Loucy (cell line): ENCODE measurements around the gene SHC4.

Experiments used
- H2AFZ ChIP-seq: fragments of 200-600 bp; sonication (generic); 2 replicates; pipeline ENCODE4 v1.6.0; 2016; ENCODE audit warnings: antibody characterized with exemption, mild to moderate bottlenecking, low read length, moderate library complexity
- H3F3A ChIP-seq: fragments of 200-600 bp; 2 replicates; pipeline ENCODE4 v1.6.0; 2016; ENCODE audit warnings: antibody characterized with exemption, low read depth, mild to moderate bottlenecking
- H3K27me3 ChIP-seq: fragments of 200-600 bp; sonication (generic); 2 replicates; pipeline ENCODE4 v1.6.1; 2014; ENCODE audit warnings: low read length, mild to moderate bottlenecking; ENCODE audit not compliant: insufficient read depth, poor library complexity, severe bottlenecking
- H3K36me3 ChIP-seq: fragments of 200-600 bp; sonication (generic); 2 replicates; pipeline ENCODE4 v1.6.1; 2016; ENCODE audit warnings: low read length; ENCODE audit not compliant: insufficient read depth
- H3K4me1 ChIP-seq: fragments of 200-600 bp; sonication (generic); 2 replicates; pipeline ENCODE4 v1.5.1; 2014; ENCODE audit warnings: low read length, mild to moderate bottlenecking; ENCODE audit not compliant: insufficient read depth, poor library complexity, severe bottlenecking
- H3K4me2 ChIP-seq: fragments of 200-600 bp; sonication (generic); 2 replicates; pipeline ENCODE4 v1.6.0; 2014; ENCODE audit warnings: antibody characterized with exemption, low read length, low read depth, mild to moderate bottlenecking; ENCODE audit not compliant: poor library complexity, severe bottlenecking
- H3K4me3 ChIP-seq: fragments of 200-600 bp; sonication (generic); 2 replicates; pipeline ENCODE4 v1.5.1; 2014; ENCODE audit warnings: low read length, mild to moderate bottlenecking, mixed read lengths; ENCODE audit not compliant: poor library complexity, severe bottlenecking
- H3K79me2 ChIP-seq: fragments of 200-600 bp; sonication (generic); 2 replicates; pipeline ENCODE4 v1.6.1; 2014; ENCODE audit warnings: low read length; ENCODE audit not compliant: insufficient read depth
- H3K9ac ChIP-seq: fragments of 200-600 bp; sonication (generic); 2 replicates; pipeline ENCODE4 v1.6.0; 2014; ENCODE audit warnings: mild to moderate bottlenecking, low read depth, low read length, moderate library complexity; ENCODE audit not compliant: poor library complexity, severe bottlenecking
- H3K9me2 ChIP-seq: fragments of 200-600 bp; sonication (generic); replicated peaks from 2 replicates; pipeline ENCODE4 v1.6.1; 2016; ENCODE audit warnings: low read depth, low read length, mixed read lengths
- H3K9me3 ChIP-seq: fragments of 200-600 bp; sonication (generic); 2 replicates; pipeline ENCODE4 v1.6.1; 2014; ENCODE audit warnings: mild to moderate bottlenecking, antibody characterized with exemption, low read length, low read depth; ENCODE audit not compliant: insufficient read depth
- H4K20me1 ChIP-seq: fragments of 200-600 bp; sonication (generic); 2 replicates; pipeline ENCODE4 v1.6.0; 2014; ENCODE audit warnings: antibody characterized with exemption, low read length, mild to moderate bottlenecking; ENCODE audit not compliant: insufficient read depth, poor library complexity, severe bottlenecking
- EZH2phosphoT487 ChIP-seq: fragments of 200-600 bp; IDR thresholded peaks from 2 replicates; pipeline ENCODE4 v1.6.1; 2018; ENCODE audit warnings: antibody characterized with exemption, mild to moderate bottlenecking, moderate library complexity, borderline replicate concordance
- TF ChIP-seq, protein P1 (sequence below): fragments of 200-600 bp; sonication (generic); conservative IDR thresholded peaks from 2 replicates; pipeline ENCODE4 v1.5.1; 2014; ENCODE audit warnings: mild to moderate bottlenecking, antibody characterized with exemption, low read length

SHC4 gene

DNA sequence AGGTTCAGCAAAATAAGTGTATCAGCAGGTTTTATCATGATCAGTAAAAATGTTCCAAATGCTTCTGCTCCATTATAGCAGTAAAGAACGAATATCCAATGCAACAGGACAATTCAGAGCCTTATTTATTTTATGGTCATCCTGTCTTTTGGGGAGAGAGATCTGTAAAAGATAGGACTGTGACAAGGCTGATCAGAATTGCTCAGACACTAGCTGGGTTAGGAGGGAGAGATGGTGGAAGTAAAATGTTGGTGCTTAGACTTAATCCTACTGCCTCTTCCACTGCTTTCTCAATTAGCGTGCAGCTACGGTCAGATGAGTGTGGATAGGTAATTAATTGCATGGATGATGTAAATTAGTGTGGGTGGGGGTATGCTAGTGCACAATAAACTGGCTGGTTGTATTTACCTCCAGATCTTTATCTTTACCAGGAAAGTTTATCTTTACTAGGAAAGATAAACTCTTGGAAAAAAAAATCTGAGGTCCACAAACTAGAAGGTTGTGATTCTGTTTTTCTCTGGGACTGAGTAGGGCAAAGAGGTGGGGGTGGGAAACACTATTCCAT, 83.6 kb downstream of the SHC4 start:
- Histone ChIP-seq H3K27me3 (no peaks in the 10 kb centered on the region), H4K20me1 (peaks cover 32% of the 10 kb centered on the region), H3K4me2 (peak overlapping the region; percentile 96), H3K4me1 (peaks cover 32% of the 10 kb centered on the region), H3K9me3 (no peaks in the 10 kb centered on the region), H2AFZ (no peak overlapping the region), H3K36me3 (no peaks in the 10 kb centered on the region), H3K9me2 (no peaks in the 10 kb centered on the region), H3K79me2 (peaks cover 31% of the 10 kb centered on the region), H3F3A (no peaks in the 10 kb centered on the region), H3K4me3 (peak overlapping the region; percentile 97), H3K9ac (peak overlapping the region; percentile 95)
- TF ChIP-seq, protein P1, sequence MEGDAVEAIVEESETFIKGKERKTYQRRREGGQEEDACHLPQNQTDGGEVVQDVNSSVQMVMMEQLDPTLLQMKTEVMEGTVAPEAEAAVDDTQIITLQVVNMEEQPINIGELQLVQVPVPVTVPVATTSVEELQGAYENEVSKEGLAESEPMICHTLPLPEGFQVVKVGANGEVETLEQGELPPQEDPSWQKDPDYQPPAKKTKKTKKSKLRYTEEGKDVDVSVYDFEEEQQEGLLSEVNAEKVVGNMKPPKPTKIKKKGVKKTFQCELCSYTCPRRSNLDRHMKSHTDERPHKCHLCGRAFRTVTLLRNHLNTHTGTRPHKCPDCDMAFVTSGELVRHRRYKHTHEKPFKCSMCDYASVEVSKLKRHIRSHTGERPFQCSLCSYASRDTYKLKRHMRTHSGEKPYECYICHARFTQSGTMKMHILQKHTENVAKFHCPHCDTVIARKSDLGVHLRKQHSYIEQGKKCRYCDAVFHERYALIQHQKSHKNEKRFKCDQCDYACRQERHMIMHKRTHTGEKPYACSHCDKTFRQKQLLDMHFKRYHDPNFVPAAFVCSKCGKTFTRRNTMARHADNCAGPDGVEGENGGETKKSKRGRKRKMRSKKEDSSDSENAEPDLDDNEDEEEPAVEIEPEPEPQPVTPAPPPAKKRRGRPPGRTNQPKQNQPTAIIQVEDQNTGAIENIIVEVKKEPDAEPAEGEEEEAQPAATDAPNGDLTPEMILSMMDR: no peak
- TF ChIP-seq EZH2phosphoT487: no peak

DNA sequence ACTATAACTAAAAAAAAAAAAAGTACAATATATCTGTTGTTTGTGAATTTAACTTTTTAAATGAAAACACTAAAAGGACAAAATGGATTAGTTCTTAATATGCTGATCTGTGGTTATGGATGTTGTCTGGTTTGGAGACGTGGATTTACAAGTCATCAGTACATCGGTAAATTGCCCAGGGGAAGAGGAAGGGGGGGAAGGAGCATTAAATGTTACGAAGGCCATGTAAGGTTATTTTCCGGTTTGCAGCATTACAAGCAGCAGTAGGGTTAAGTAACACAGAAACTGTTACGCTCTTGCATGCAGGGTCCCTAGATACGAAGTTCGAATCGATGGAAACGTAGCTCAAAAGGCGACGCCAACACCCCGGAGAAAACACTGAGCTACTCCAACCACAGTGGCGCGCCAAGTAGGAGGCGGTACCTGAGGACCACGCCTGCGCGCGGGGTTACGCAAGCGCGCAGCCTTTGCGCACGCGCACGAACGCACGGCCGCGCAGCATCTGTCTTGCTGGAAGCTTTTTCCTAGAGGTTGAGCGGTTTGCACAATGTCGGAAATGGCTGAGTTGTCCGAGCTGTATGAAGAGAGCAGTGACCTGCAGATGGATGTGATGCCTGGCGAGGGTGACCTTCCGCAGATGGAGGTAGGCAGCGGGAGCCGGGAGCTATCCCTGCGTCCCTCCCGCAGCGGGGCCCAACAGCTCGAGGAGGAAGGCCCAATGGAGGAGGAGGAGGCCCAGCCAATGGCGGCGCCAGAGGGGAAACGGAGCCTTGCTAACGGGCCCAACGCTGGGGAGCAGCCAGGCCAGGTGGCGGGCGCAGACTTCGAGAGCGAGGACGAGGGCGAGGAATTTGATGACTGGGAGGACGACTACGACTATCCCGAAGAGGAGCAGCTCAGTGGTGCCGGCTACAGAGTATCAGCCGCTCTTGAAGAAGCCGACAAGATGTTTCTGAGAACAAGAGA, 85.8 kb downstream of the SHC4 start, which contains the start of gene EID1:
TSS of gene EID1 (plus strand) at position 505 of the 966 bp plus-strand sequence. CDS start at position 548, 43 bp downstream.
- no peaks in the 10 kb centered on the region for H3K36me3 ChIP-seq
- H3K79me2 ChIP-seq: peaks cover 31% of the 10 kb centered on the region
- H2AFZ ChIP-seq: peak within 1 kb of the TSS; percentile 95
- peaks cover 32% of the 10 kb centered on the region for H3K4me1 ChIP-seq
- H3K9me3 ChIP-seq: no peaks in the 10 kb centered on the region
- peak within 1 kb of the TSS; percentile 97 for H3K4me3 ChIP-seq
- no peaks in the 10 kb centered on the region for H3K27me3 ChIP-seq
- TF ChIP-seq EZH2phosphoT487: no peak
- TF ChIP-seq, protein P1: no peak
- H3F3A ChIP-seq: no peaks in the 10 kb centered on the region
- no peaks in the 10 kb centered on the region for H3K9me2 ChIP-seq
- H4K20me1 ChIP-seq: peaks cover 32% of the 10 kb centered on the region
- H3K4me2 ChIP-seq: peak within 1 kb of the TSS; percentile 96
- peak within 1 kb of the TSS; percentile 95 for H3K9ac ChIP-seq

DNA sequence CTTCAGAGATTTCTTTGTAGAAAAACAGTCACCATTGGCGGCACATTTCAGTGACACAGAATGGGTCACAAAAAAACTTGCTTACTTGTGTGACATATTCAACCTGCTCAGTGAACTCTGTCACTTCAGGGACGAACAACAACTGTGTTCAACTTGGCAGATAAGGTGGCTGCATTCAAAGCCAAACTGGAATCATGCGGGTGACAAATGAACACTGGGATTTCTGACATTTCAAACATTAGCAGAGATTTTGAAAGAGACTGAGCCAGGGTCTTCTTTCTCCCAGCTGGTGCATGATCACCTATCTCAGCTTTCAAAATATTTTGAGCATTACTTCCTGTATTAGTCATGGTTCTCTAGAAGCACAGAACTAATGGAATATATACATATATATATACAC, 87.7 kb downstream of the SHC4 start:
- H3K4me1 ChIP-seq: peaks cover 28% of the 10 kb centered on the region
- H3K9me2 ChIP-seq: no peaks in the 10 kb centered on the region
- peaks cover 31% of the 10 kb centered on the region for H3K79me2 ChIP-seq
- TF ChIP-seq, protein P1: no peak
- TF ChIP-seq EZH2phosphoT487: no peak
- H2AFZ ChIP-seq: no peak overlapping the region
- no peak overlapping the region for H3K9ac ChIP-seq
- H3K9me3 ChIP-seq: no peaks in the 10 kb centered on the region
- H3K4me2 ChIP-seq: no peak overlapping the region
- H3K36me3 ChIP-seq: no peaks in the 10 kb centered on the region
- no peaks in the 10 kb centered on the region for H3K27me3 ChIP-seq
- H3K4me3 ChIP-seq: no peak overlapping the region
- H4K20me1 ChIP-seq: peaks cover 28% of the 10 kb centered on the region
- no peaks in the 10 kb centered on the region for H3F3A ChIP-seq
